ENCODE results near the gene DOC2B. TPM values are rescaled to one million over a fixed set of nuclear protein-coding genes. Genes with fewer than 3 reads are reported as not detected.

Gene DOC2B
- total RNA-seq, 4 donors from 2014 or later, result 5.3 to 45.6 (median 20.5) TPM

- TF ChIP-seq CTCF (IDR thresholded peaks at IDR 0.05; ENCODE audit: low read depth), result no peak
These were observed 29.3 kb downstream of the DOC2B start for GRCh38 chr17:151886-152859.

GRCh38 chr17:151004-151403 is 30.4 kb downstream of the DOC2B start:
- no peak for TF ChIP-seq CTCF (IDR thresholded peaks at IDR 0.05; ENCODE audit: low read depth)

GRCh38 chr17:149897-150584 is 31.4 kb downstream of the DOC2B start:
- no peak for TF ChIP-seq CTCF (IDR thresholded peaks at IDR 0.05; ENCODE audit: low read depth)

GRCh38 chr17:149231-149630 is 32.2 kb downstream of the DOC2B start:
- TF ChIP-seq CTCF (IDR thresholded peaks at IDR 0.05; ENCODE audit: low read depth), result no peak

- TF ChIP-seq CTCF (IDR thresholded peaks at IDR 0.05; ENCODE audit: low read depth), result no peak
These were observed 32.7 kb downstream of the DOC2B start for GRCh38 chr17:148757-149156.

- no peak for TF ChIP-seq CTCF (IDR thresholded peaks at IDR 0.05; ENCODE audit: low read depth)
These were observed 33.4 kb downstream of the DOC2B start for GRCh38 chr17:147796-148740.

Measured in subcutaneous adipose tissue (tissue), 4 donors.